Measurements from ENCODE around the gene GBGT1. TPM values are rescaled to one million over a fixed set of nuclear protein-coding genes. Genes with fewer than 3 reads are reported as not detected.

Gene GBGT1
- total and polyA plus RNA-seq, 2 of the 4 experiments (the other 2 are of a cell fraction) = 1.8 to 3.2 TPM

- no peaks in the 10 kb centered on the region for H3K27me3 ChIP-seq (ENCODE audit: control insufficient read depth, insufficient read depth, low read length)
- H3K56ac ChIP-seq (ENCODE audit: extremely low read depth, insufficient read depth, low read length) = no peak overlapping the region
- no peak overlapping the region for H2BK120ac ChIP-seq (ENCODE audit: low read depth, low read length)
- H3K14ac ChIP-seq (replicated peaks; ENCODE audit: low read depth, low read length) = no peak overlapping the region
- no peak overlapping the region for H2BK20ac ChIP-seq (ENCODE audit: low read depth, low read length)
- in situ Hi-C loops (cut with MboI; ENCODE audit: low sequenced_read_pairs) (loop anchor here (5.0 kb wide), 1 partner anchor 107 kb away; no protein-coding TSS in a partner anchor), dilution Hi-C loops (cut with HindIII; ENCODE audit: low sequenced_read_pairs, unreplicated experiment) (no loop called here), intact Hi-C loops (cut with micrococcal nuclease) (no loop called here)
- no peak overlapping the region for H4K91ac ChIP-seq (ENCODE audit: insufficient read depth, low read depth, low read length)
- WGBS, 2 experiments (ENCODE audit: extremely low coverage in 2 of 2, insufficient read length in 1 of 2) = no CpG with 5 or more reads among the region's 13 CpGs
- no peak overlapping the region for H2BK15ac ChIP-seq (ENCODE audit: low read depth, low read length)
- H3K27ac ChIP-seq (ENCODE audit: insufficient read depth, low read length) = no peak overlapping the region
- H3K4me3 ChIP-seq (ENCODE audit: insufficient read depth, low read depth, low read length) = no peak overlapping the region
- ChIA-PET POLR2A (ENCODE audit: unreplicated experiment) (no interaction called here), CTCF (interaction anchor here (1.4 kb wide), 1 partner anchor 132 kb away, joined by 5 read pairs; no protein-coding TSS in a partner anchor)
- no peak overlapping the region for H3K4me2 ChIP-seq (ENCODE audit: low read depth, low read length)
- no peak overlapping the region for H3K23ac ChIP-seq (ENCODE audit: low read depth, low read length)
- peak overlapping the region; percentile 16 for H2AK9ac ChIP-seq (replicated peaks; ENCODE audit: low read depth, low read length, poor library complexity)
- DNase-seq = no peak
- H4K20me1 ChIP-seq (ENCODE audit: insufficient read depth, low read length) = no peaks in the 10 kb centered on the region
- H3K79me1 ChIP-seq (ENCODE audit: low read depth in 1 of 2, low read length in 2 of 2) = no peaks in the 10 kb centered on the region
- no peaks in the 10 kb centered on the region for H3K9me3 ChIP-seq (ENCODE audit: control insufficient read depth, insufficient read depth, low read length)
- H3K4me1 ChIP-seq (ENCODE audit: control insufficient read depth, insufficient read depth, low read length) = no peaks in the 10 kb centered on the region
- 0 out of 2 replicates have a peak, but pooled peaks cover 3% of the 10 kb centered on the region for H3K9me1 ChIP-seq (ENCODE audit: insufficient read depth, low read length)
- no peak overlapping the region for H2AK5ac ChIP-seq (ENCODE audit: low read depth, low read length)
- ATAC-seq (ENCODE audit: low read depth) = no peak
- H2BK5ac ChIP-seq (ENCODE audit: low read depth, low read length, poor library complexity, severe bottlenecking) = no peak overlapping the region
- H3K18ac ChIP-seq (ENCODE audit: low read depth, low read length) = no peak overlapping the region
- H4K8ac ChIP-seq (ENCODE audit: low read depth in 2 of 2, low read length in 2 of 2) = no peak overlapping the region
- BruUV-seq (replicated peaks) = no TSS peak
- no peak overlapping the region for H3K9ac ChIP-seq (ENCODE audit: low read depth, low read length)
- H3K36me3 ChIP-seq (ENCODE audit: control insufficient read depth, insufficient read depth, low read length) = 0 out of 2 replicates have a peak, but pooled peaks cover 1% of the 10 kb centered on the region
- H4K5ac ChIP-seq (ENCODE audit: low read depth, low read length) = no peak overlapping the region
- no peak overlapping the region for H2AFZ ChIP-seq (replicated peaks; ENCODE audit: low read length, poor library complexity)
- H3K4ac ChIP-seq (ENCODE audit: low read depth, low read length) = no peak overlapping the region
- TF ChIP-seq RAD21 (IDR thresholded peaks at IDR 0.05; ENCODE audit: low read length) = no peak
- TF ChIP-seq MAZ (IDR thresholded peaks at IDR 0.05; ENCODE audit: borderline replicate concordance, low read depth, low read length) = no peak
- TF ChIP-seq MAFK (IDR thresholded peaks at IDR 0.05; ENCODE audit: low read depth, low read length) = no peak
- no peak for TF ChIP-seq POLR2A (IDR thresholded peaks at IDR 0.05; ENCODE audit: low read depth, low read length)
- TF ChIP-seq CTCF (conservative IDR thresholded peaks at IDR 0.05; ENCODE audit: low read depth, low read length) = no peak
- no peak for TF ChIP-seq FOS (IDR thresholded peaks at IDR 0.05; ENCODE audit: low read depth, low read length)
- no peak for TF ChIP-seq CEBPB (IDR thresholded peaks at IDR 0.05; ENCODE audit: low read depth, low read length)
- no peak for TF ChIP-seq ELK1 (IDR thresholded peaks at IDR 0.05; ENCODE audit: borderline replicate concordance, low read depth, low read length)
- TF ChIP-seq BHLHE40 (IDR thresholded peaks at IDR 0.05; ENCODE audit: low read depth, low read length) = no peak
- TF ChIP-seq NFE2L2 (IDR thresholded peaks at IDR 0.05; ENCODE audit: low read depth, low read length) = no peak
- no peak for TF ChIP-seq SMC3 (IDR thresholded peaks at IDR 0.05; ENCODE audit: low read depth, low read length)
- TF ChIP-seq RFX5 (IDR thresholded peaks at IDR 0.05; ENCODE audit: low read depth, low read length) = no peak
- TF ChIP-seq RCOR1 (IDR thresholded peaks at IDR 0.05; ENCODE audit: insufficient replicate concordance, low read length) = no peak
- TF ChIP-seq CHD1 (IDR thresholded peaks at IDR 0.05; ENCODE audit: low read depth, low read length) = no peak
- no peak for TF ChIP-seq USF2 (IDR thresholded peaks at IDR 0.05; ENCODE audit: low read depth, low read length)
Measured at GRCh38 chr9:133154097-133154989, 9.4 kb downstream of the GBGT1 start.
